ENCODE data around the gene UQCR10. TPM values are rescaled to one million over a fixed set of nuclear protein-coding genes. Genes with fewer than 3 reads are reported as not detected.

UQCR10 gene
- total and polyA plus RNA-seq, 2 of the 4 experiments (the other 2 are of a cell fraction) = 103 to 260 TPM

DNA sequence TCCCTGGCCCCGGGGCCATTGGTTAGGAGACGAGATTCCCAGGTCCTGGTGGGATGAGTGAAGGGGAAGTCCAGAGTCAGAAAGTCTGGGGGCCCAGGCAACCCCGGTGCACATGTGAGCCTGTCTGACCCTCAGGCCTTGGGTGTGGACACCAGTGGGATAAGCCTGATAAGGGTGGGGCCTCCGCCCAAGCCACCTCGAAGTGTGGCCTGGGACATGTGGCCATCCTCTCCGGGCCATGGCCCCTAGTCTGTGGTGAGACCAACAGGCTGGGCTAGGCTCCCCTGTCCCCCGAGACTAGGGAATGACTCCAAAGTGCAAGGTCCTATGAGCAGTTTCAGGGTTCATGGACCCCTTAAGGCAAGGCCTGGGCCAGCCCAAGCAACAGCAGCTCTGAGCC, 41.1 kb upstream of the UQCR10 start:
- no peaks in the 10 kb centered on the region for H3K9me3 ChIP-seq (ENCODE audit: control insufficient read depth, insufficient read depth, low read length)
- no peak overlapping the region for H3K14ac ChIP-seq (replicated peaks; ENCODE audit: low read depth, low read length)
- H3K23ac ChIP-seq (ENCODE audit: low read depth, low read length) = no peak overlapping the region
- no peak overlapping the region for H2AK5ac ChIP-seq (ENCODE audit: low read depth, low read length)
- H4K5ac ChIP-seq (ENCODE audit: low read depth, low read length) = no peak overlapping the region
- no peak overlapping the region for H3K27ac ChIP-seq (ENCODE audit: insufficient read depth, low read length)
- no peak overlapping the region for H2BK5ac ChIP-seq (ENCODE audit: low read depth, low read length, poor library complexity, severe bottlenecking)
- TF ChIP-seq RCOR1 (IDR thresholded peaks at IDR 0.05; ENCODE audit: insufficient replicate concordance, low read length) = no peak
- no peak for TF ChIP-seq FOS (IDR thresholded peaks at IDR 0.05; ENCODE audit: low read depth, low read length)
- no peak for TF ChIP-seq RFX5 (IDR thresholded peaks at IDR 0.05; ENCODE audit: low read depth, low read length)
- no peak for TF ChIP-seq SMC3 (IDR thresholded peaks at IDR 0.05; ENCODE audit: low read depth, low read length)
- TF ChIP-seq, protein P1, sequence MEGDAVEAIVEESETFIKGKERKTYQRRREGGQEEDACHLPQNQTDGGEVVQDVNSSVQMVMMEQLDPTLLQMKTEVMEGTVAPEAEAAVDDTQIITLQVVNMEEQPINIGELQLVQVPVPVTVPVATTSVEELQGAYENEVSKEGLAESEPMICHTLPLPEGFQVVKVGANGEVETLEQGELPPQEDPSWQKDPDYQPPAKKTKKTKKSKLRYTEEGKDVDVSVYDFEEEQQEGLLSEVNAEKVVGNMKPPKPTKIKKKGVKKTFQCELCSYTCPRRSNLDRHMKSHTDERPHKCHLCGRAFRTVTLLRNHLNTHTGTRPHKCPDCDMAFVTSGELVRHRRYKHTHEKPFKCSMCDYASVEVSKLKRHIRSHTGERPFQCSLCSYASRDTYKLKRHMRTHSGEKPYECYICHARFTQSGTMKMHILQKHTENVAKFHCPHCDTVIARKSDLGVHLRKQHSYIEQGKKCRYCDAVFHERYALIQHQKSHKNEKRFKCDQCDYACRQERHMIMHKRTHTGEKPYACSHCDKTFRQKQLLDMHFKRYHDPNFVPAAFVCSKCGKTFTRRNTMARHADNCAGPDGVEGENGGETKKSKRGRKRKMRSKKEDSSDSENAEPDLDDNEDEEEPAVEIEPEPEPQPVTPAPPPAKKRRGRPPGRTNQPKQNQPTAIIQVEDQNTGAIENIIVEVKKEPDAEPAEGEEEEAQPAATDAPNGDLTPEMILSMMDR (conservative IDR thresholded peaks at IDR 0.05; ENCODE audit: low read depth, low read length) = no peak
- no peak for TF ChIP-seq MAFK (IDR thresholded peaks at IDR 0.05; ENCODE audit: low read depth, low read length)
- no peak for TF ChIP-seq CHD1 (IDR thresholded peaks at IDR 0.05; ENCODE audit: low read depth, low read length)
- TF ChIP-seq USF2 (IDR thresholded peaks at IDR 0.05; ENCODE audit: low read depth, low read length) = no peak
- no peak for TF ChIP-seq NFE2L2 (IDR thresholded peaks at IDR 0.05; ENCODE audit: low read depth, low read length)
- TF ChIP-seq POLR2A (IDR thresholded peaks at IDR 0.05; ENCODE audit: low read depth, low read length) = no peak
- no peak for TF ChIP-seq CEBPB (IDR thresholded peaks at IDR 0.05; ENCODE audit: low read depth, low read length)
- TF ChIP-seq, protein P2, sequence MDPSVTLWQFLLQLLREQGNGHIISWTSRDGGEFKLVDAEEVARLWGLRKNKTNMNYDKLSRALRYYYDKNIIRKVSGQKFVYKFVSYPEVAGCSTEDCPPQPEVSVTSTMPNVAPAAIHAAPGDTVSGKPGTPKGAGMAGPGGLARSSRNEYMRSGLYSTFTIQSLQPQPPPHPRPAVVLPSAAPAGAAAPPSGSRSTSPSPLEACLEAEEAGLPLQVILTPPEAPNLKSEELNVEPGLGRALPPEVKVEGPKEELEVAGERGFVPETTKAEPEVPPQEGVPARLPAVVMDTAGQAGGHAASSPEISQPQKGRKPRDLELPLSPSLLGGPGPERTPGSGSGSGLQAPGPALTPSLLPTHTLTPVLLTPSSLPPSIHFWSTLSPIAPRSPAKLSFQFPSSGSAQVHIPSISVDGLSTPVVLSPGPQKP (IDR thresholded peaks at IDR 0.05; ENCODE audit: borderline replicate concordance, low read depth, low read length) = no peak
- TF ChIP-seq RAD21 (IDR thresholded peaks at IDR 0.05; ENCODE audit: low read length) = no peak
- TF ChIP-seq MAZ (IDR thresholded peaks at IDR 0.05; ENCODE audit: borderline replicate concordance, low read depth, low read length) = no peak
- no peak for TF ChIP-seq BHLHE40 (IDR thresholded peaks at IDR 0.05; ENCODE audit: low read depth, low read length)
- TF ChIP-seq MXI1 (IDR thresholded peaks at IDR 0.05; ENCODE audit: borderline replicate concordance, low read depth, low read length) = no peak
- H3K27me3 ChIP-seq (ENCODE audit: control insufficient read depth, insufficient read depth, low read length) = peaks cover 43% of the 10 kb centered on the region
- no peak for ATAC-seq (ENCODE audit: low read depth)
- no peak overlapping the region for H2AFZ ChIP-seq (replicated peaks; ENCODE audit: low read length, poor library complexity)
- H3K4me2 ChIP-seq (ENCODE audit: low read depth, low read length) = no peak overlapping the region
- BruUV-seq (replicated peaks) = no TSS peak
- no peak overlapping the region for H2BK15ac ChIP-seq (ENCODE audit: low read depth, low read length)
- in situ Hi-C loops (cut with MboI; ENCODE audit: low sequenced_read_pairs) = no loop called here
- no peak overlapping the region for H2BK120ac ChIP-seq (ENCODE audit: low read depth, low read length)
- WGBS, 2 experiments (ENCODE audit: extremely low coverage in 2 of 2, insufficient read length in 1 of 2) = 82% methylated on average over 3 of the region's 7 CpGs; no CpG with 5 or more reads in 1 of the 2 experiments
- intact Hi-C loops (cut with micrococcal nuclease) = no loop called here
- no peak overlapping the region for H4K91ac ChIP-seq (ENCODE audit: insufficient read depth, low read depth, low read length)
- H4K8ac ChIP-seq (ENCODE audit: low read depth in 2 of 2, low read length in 2 of 2) = no peak overlapping the region
- H3K36me3 ChIP-seq (ENCODE audit: control insufficient read depth, insufficient read depth, low read length) = peaks cover 2% of the 10 kb centered on the region; the same call in 1 of the 2 replicates
- ChIA-PET POLR2A (ENCODE audit: unreplicated experiment) (no interaction called here), CTCF (no interaction called here)
- no peak overlapping the region for H3K9ac ChIP-seq (ENCODE audit: low read depth, low read length)
- no peak overlapping the region for H2AK9ac ChIP-seq (replicated peaks; ENCODE audit: low read depth, low read length, poor library complexity)
- peaks cover 3% of the 10 kb centered on the region for H4K20me1 ChIP-seq (ENCODE audit: insufficient read depth, low read length)
- H3K56ac ChIP-seq (ENCODE audit: extremely low read depth, insufficient read depth, low read length) = no peak overlapping the region
- no peak for DNase-seq
- H3K18ac ChIP-seq (ENCODE audit: low read depth, low read length) = no peak overlapping the region
- H3K4ac ChIP-seq (ENCODE audit: low read depth, low read length) = no peak overlapping the region
- H3K79me1 ChIP-seq (ENCODE audit: low read depth in 1 of 2, low read length in 2 of 2) = no peaks in the 10 kb centered on the region
- dilution Hi-C loops (cut with HindIII; ENCODE audit: low sequenced_read_pairs, unreplicated experiment) = no loop called here
- no peaks in the 10 kb centered on the region; the same call in 1 of the 2 replicates for H3K4me1 ChIP-seq (ENCODE audit: control insufficient read depth, insufficient read depth, low read length)
- no peaks in the 10 kb centered on the region for H3K9me1 ChIP-seq (ENCODE audit: insufficient read depth, low read length)
- no peak overlapping the region for H2BK20ac ChIP-seq (ENCODE audit: low read depth, low read length)
- no peak overlapping the region for H3K4me3 ChIP-seq (ENCODE audit: insufficient read depth, low read depth, low read length)
